GM12873 (cell line): ENCODE data around the gene LRRC41.

Experiments used
- CTCF ChIP-seq: IDR thresholded peaks from 2 replicates; pipeline ENCODE4 v1.5.1; 2012; ENCODE audit warnings: low read depth, mild to moderate bottlenecking, moderate library complexity, low read length, control low read depth; ENCODE audit not compliant: insufficient read depth; ENCODE audit errors: missing control alignments

LRRC41 gene

GRCh38 chr1:46256523-46256922 is 46.9 kb downstream of the LRRC41 start:
- TF ChIP-seq CTCF = no peak

GRCh38 chr1:46254668-46255067 is 48.7 kb downstream of the LRRC41 start:
- TF ChIP-seq CTCF = no peak

- TF ChIP-seq CTCF = peak; percentile 38
Measured at GRCh38 chr1:46248122-46248920, 55.1 kb downstream of the LRRC41 start.

GRCh38 chr1:46247436-46248121 is 55.8 kb downstream of the LRRC41 start, which contains the start of gene RAD54L:
Gene RAD54L (plus strand): TSS chr1:46247763. CDS start chr1:46248406, 643 bp downstream.
- TF ChIP-seq CTCF = no peak

- no peak for TF ChIP-seq CTCF
Measured at GRCh38 chr1:46246548-46247435, 56.6 kb downstream of the LRRC41 start.

GRCh38 chr1:46244656-46245371 is 58.6 kb downstream of the LRRC41 start:
- peak; percentile 49 for TF ChIP-seq CTCF
